Mucosa of rectum (tissue), 2 donors: ENCODE data around the gene SLC13A2.
"Not testable (repeated sequence)": the region's sequence is repeated elsewhere in the genome, so short reads cannot be mapped to it uniquely, and the experiment has no call there.

Source experiments
- H3K27ac ChIP-seq, 2 donors: one replicate each; pipeline ENCODE4 v1.7.0; 2013; ENCODE audit warnings: inconsistent platforms in 2 of 2, low read depth in 2 of 2, low read length in 2 of 2
- H3K27me3 ChIP-seq, 2 donors: one replicate each; pipeline ENCODE4 v1.7.0; 2013; ENCODE audit warnings: low read length in 2 of 2; ENCODE audit not compliant: control insufficient read depth in 2 of 2, insufficient read depth in 2 of 2
- H3K36me3 ChIP-seq, 2 donors: one replicate each; pipeline ENCODE4 v1.7.0; 2013; ENCODE audit warnings: low read length in 2 of 2; ENCODE audit not compliant: control insufficient read depth in 2 of 2, insufficient read depth in 2 of 2
- H3K4me1 ChIP-seq, 2 donors: one replicate each; pipeline ENCODE4 v1.7.0; 2013; ENCODE audit warnings: low read length in 2 of 2, mild to moderate bottlenecking in 1 of 2; ENCODE audit not compliant: control insufficient read depth in 2 of 2, insufficient read depth in 2 of 2
- H3K4me3 ChIP-seq, 2 donors: one replicate each; pipeline ENCODE4 v1.7.0; 2013; ENCODE audit warnings: low read length in 2 of 2
- H3K9ac ChIP-seq, 2 donors: one replicate each; pipeline ENCODE4 v1.7.0; 2013; ENCODE audit warnings: low read length in 2 of 2, low read depth in 1 of 2, mild to moderate bottlenecking in 1 of 2
- H3K9me3 ChIP-seq, 2 donors: one replicate each; pipeline ENCODE4 v1.7.0; 2013; ENCODE audit warnings: low read length in 2 of 2; ENCODE audit not compliant: control insufficient read depth in 2 of 2
- donor health status: healthy.
- donor health status: Normal muscosa, but diverticular disease.

Gene SLC13A2

DNA sequence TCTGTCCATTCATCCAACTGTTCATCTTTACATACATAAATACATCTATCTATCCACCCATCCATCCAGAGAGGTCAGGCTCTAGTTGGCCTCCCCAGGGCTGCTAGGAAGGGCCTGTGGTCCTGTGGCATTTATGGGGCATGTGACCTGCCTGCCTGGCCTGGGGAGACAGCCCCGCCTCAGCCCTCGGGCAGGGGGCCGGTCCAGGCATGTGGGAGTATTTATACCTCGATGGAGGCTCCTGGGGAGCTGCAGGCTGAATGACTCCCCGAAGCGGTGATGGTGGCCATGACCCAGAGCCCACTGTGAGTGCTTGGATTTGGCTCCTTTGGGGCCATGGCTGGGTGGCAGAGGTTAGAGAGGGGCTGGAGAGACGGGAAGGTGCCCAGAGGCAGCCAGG, 40.0 kb downstream of the SLC13A2 start:
- Histone ChIP-seq H3K4me1 (peaks cover 13 to 16% of the 10 kb centered on the region in 2 donors), H3K9ac (peak overlapping the region in 1 of 2 donors; percentile 13), H3K36me3 (no peaks in the 10 kb centered on the region), H3K4me3 (no peak overlapping the region), H3K27ac (peak overlapping the region in 1 of 2 donors; percentile 58), H3K9me3 (no peaks in the 10 kb centered on the region), H3K27me3 (peaks cover 0 to 1% of the 10 kb centered on the region in 2 donors)

- H3K27ac ChIP-seq, result peak overlapping the region; percentile 74 to 82
- peaks cover 13 to 16% of the 10 kb centered on the region in 2 donors for H3K4me1 ChIP-seq
- peaks cover 0 to 1% of the 10 kb centered on the region in 2 donors for H3K27me3 ChIP-seq
- H3K9ac ChIP-seq, result peak overlapping the region in 1 of 2 donors; percentile 47
- H3K4me3 ChIP-seq, result peak overlapping the region in 1 of 2 donors; percentile 48
- H3K36me3 ChIP-seq, result no peaks in the 10 kb centered on the region
- no peaks in the 10 kb centered on the region for H3K9me3 ChIP-seq
Measured at GRCh38 chr17:28514561-28515002, 41.1 kb downstream of the SLC13A2 start.

GRCh38 chr17:28515518-28515917, 42.1 kb downstream of the SLC13A2 start:
- no peak overlapping the region for H3K27ac ChIP-seq
- H3K36me3 ChIP-seq, result no peaks in the 10 kb centered on the region
- H3K9me3 ChIP-seq, result no peaks in the 10 kb centered on the region
- H3K27me3 ChIP-seq, result peaks cover 0 to 1% of the 10 kb centered on the region in 2 donors
- peaks cover 13 to 16% of the 10 kb centered on the region in 2 donors for H3K4me1 ChIP-seq
- no peak overlapping the region for H3K9ac ChIP-seq
- H3K4me3 ChIP-seq, result no peak overlapping the region

DNA sequence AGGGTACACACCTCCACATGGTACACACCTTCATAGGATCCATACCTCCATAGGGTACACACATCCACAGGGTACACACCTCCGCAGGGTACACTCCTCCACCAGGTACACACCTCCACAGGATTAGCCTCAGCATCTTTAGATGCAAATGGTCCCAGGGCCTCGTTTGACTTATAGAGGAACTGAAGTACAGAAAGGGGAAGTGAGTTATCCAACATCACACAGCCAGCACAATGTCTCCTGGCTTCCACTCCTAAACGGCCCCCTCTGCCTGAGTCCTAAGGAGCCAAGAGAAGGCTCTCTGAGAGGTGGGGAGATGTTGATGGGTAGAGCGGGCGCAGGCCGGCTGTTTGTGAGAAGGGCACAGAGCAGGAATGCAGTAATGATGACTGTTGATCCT, 44.7 kb downstream of the SLC13A2 start:
- H3K4me1 ChIP-seq, result peaks cover 13 to 16% of the 10 kb centered on the region in 2 donors
- H3K9me3 ChIP-seq, result no peaks in the 10 kb centered on the region
- H3K27ac ChIP-seq, result no peak overlapping the region
- no peak overlapping the region for H3K9ac ChIP-seq
- H3K27me3 ChIP-seq, result no peaks in the 10 kb centered on the region
- no peak overlapping the region for H3K4me3 ChIP-seq
- H3K36me3 ChIP-seq, result no peaks in the 10 kb centered on the region

- peak overlapping the region in 1 of 2 donors; percentile 38 for H3K27ac ChIP-seq
- H3K9ac ChIP-seq, result no peak overlapping the region
- H3K27me3 ChIP-seq, result no peaks in the 10 kb centered on the region
- H3K36me3 ChIP-seq, result no peaks in the 10 kb centered on the region
- no peak overlapping the region for H3K4me3 ChIP-seq
- peaks cover 13 to 16% of the 10 kb centered on the region in 2 donors for H3K4me1 ChIP-seq
- no peaks in the 10 kb centered on the region for H3K9me3 ChIP-seq
Measured at GRCh38 chr17:28518578-28518977, 45.1 kb downstream of the SLC13A2 start.

DNA sequence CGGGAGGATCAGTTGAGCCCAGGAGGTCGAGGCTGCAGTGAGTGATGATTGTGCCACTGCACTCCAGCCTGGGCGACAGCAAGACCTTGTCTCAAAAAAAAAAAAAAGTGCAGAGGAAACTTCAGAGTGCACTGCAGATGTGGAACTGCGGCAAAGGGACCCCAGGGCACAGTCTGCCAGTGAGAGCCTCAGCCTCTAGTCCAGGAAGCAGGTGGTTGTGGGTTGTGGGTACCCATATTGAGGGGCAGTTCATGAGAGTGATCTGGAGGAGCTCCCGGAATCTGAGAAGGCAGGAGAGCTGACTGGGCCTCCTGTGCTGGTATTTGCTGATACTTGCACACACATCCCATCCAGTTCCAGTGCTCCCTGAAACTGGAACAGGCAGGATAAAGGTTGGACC, 45.8 kb downstream of the SLC13A2 start:
- H3K27ac ChIP-seq, result peak overlapping the region in 1 of 2 donors; percentile 38
- H3K4me3 ChIP-seq, result no peak overlapping the region
- no peaks in the 10 kb centered on the region for H3K27me3 ChIP-seq
- no peaks in the 10 kb centered on the region for H3K9me3 ChIP-seq
- H3K9ac ChIP-seq, result no peak overlapping the region
- H3K4me1 ChIP-seq, result peaks cover 7 to 11% of the 10 kb centered on the region in 2 donors
- H3K36me3 ChIP-seq, result no peaks in the 10 kb centered on the region

- H3K27ac ChIP-seq, result no peak overlapping the region
- H3K9me3 ChIP-seq, result no peaks in the 10 kb centered on the region
- no peak overlapping the region for H3K4me3 ChIP-seq
- H3K9ac ChIP-seq, result no peak overlapping the region
- no peaks in the 10 kb centered on the region for H3K36me3 ChIP-seq
- H3K4me1 ChIP-seq, result peaks cover 13 to 15% of the 10 kb centered on the region in 2 donors
- H3K27me3 ChIP-seq, result no peaks in the 10 kb centered on the region
Measured at GRCh38 chr17:28520687-28521086, 47.2 kb downstream of the SLC13A2 start.

DNA sequence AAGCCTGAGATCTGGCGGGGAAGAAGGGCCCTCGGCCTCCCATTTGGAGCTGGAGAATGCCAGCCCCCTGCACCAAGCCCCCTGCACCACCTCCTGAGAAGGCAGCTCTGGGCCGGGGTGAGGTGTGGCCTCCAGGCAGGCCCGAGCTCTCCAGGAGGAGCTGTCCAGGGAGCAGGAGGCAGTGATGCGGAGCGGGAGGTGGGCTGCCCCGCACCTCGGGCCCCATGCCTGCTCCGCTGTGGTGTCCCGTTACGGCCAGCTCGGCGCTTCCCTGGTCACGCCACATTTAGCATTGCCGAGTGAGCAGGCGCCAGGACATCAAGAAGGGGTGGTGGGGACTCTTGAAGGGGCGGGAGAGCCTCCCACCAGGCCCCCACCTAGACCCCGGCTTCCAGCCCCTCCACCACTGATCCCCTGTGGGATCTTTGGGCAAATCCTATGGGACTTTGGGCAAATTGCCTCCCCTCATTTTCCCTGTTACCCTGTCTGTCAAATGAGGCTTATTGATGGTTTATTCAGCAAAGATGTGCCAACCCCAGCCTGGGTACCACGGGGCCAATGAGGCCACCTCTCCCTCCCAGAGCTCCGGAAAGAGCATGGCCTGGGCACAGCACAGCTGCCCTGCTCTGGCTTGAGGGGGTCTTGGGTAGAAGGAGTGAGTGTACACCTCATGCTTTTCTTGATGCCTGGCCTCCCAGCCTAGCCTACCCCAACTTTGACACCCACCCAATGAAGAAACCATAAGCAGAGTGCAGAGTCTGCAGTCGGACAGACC, 48.1 kb downstream of the SLC13A2 start:
- Histone ChIP-seq H3K9ac (no peak overlapping the region), H3K4me3 (no peak overlapping the region), H3K27ac (no peak overlapping the region), H3K27me3 (no peaks in the 10 kb centered on the region), H3K36me3 (no peaks in the 10 kb centered on the region), H3K9me3 (no peaks in the 10 kb centered on the region), H3K4me1 (peaks cover 19 to 23% of the 10 kb centered on the region in 2 donors)

- H3K9ac ChIP-seq, H3K9me3 ChIP-seq, H3K27me3 ChIP-seq, H3K27ac ChIP-seq, H3K36me3 ChIP-seq, H3K4me3 ChIP-seq: not testable (repeated sequence)
- peaks cover 26 to 31% of the 10 kb centered on the region in 2 donors for H3K4me1 ChIP-seq
Measured at GRCh38 chr17:28522281-28522680, 48.8 kb downstream of the SLC13A2 start.

GRCh38 chr17:28523186-28523585, 49.7 kb downstream of the SLC13A2 start:
- Histone ChIP-seq H3K9ac (no peak overlapping the region), H3K36me3 (no peaks in the 10 kb centered on the region), H3K27ac (no peak overlapping the region), H3K27me3 (no peaks in the 10 kb centered on the region), H3K4me3 (no peak overlapping the region), H3K9me3 (no peaks in the 10 kb centered on the region), H3K4me1 (peaks cover 34 to 40% of the 10 kb centered on the region in 2 donors)
